ACC112 (cell line): ENCODE measurements around the gene TIMM44.
A peak's percentile ranks its signal among the peaks of the same experiment; 100 is the strongest.

Source experiments
- H2AFZ ChIP-seq: fragments of 200-600 bp; sonication (generic); one replicate; pipeline ENCODE4 v1.6.0; 2017; ENCODE audit warnings: antibody characterized with exemption, low read length; ENCODE audit not compliant: unreplicated experiment
- H3K27ac ChIP-seq: fragments of 200-600 bp; sonication (generic); 2 replicates; pipeline ENCODE4 v1.5.1; 2014; ENCODE audit warnings: low read depth, mild to moderate bottlenecking, antibody characterized with exemption, low read length, moderate library complexity
- H3K27me3 ChIP-seq: fragments of 200-600 bp; sonication (generic); 2 replicates; pipeline ENCODE4 v1.6.1; 2014; ENCODE audit warnings: mild to moderate bottlenecking, antibody characterized with exemption, low read length, moderate library complexity, mixed read lengths; ENCODE audit not compliant: insufficient read depth
- H3K36me3 ChIP-seq: fragments of 200-600 bp; sonication (generic); 2 replicates; pipeline ENCODE4 v1.6.1; 2016; ENCODE audit warnings: mild to moderate bottlenecking, antibody characterized with exemption, low read length, moderate library complexity, mixed read lengths; ENCODE audit not compliant: insufficient read depth
- H3K4me1 ChIP-seq: fragments of 200-600 bp; sonication (generic); one replicate; pipeline ENCODE4 v1.6.1; 2016; ENCODE audit warnings: low read length, mixed read lengths; ENCODE audit not compliant: insufficient read depth, unreplicated experiment, control insufficient read depth
- H3K4me3 ChIP-seq: fragments of 200-600 bp; sonication (generic); 2 replicates; pipeline ENCODE4 v1.5.1; 2014; ENCODE audit warnings: mild to moderate bottlenecking, low read depth, low read length
- H3K79me2 ChIP-seq: fragments of 200-600 bp; sonication (generic); one replicate; pipeline ENCODE4 v1.6.0; 2016; ENCODE audit warnings: low read length; ENCODE audit not compliant: control insufficient read depth, unreplicated experiment, insufficient read depth

The TIMM44 gene

DNA sequence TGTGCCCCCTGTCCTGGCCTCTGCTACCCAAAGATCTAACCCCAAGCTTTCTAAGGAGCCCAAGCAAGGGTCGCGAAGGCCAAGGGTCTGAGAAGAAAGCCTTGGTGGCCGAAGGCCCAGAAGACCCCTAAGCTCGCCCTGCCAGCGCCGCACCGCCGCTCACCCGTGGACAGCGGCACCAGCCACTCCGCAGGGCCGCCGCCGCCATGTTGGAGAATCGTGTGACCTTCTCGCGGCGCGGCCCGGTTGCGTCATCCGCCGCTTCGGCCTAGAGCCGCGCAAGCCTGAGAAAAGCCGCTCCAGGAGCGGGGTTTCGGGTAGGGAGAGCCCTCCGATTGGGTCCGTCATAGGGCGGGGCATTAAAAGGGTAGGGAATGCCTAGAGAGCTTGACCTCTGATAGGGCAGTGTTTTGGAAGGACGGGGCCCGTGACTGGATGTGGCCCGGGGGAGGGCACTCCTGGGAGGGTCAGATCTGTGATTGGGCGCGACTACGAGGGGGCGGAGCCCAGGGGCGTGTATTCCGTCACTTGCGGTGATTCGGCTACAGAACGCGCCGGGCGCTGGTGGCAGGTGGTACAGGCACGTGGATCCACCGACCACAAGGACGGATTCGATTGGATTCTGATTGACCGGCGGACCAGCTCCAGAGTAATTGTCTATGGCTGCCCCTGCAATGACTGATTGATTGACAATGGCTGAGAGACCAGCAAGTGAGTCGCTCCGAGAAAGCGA is at the start of gene TIMM44:
TSS of gene TIMM44 (minus strand) at position 223 of the 733 bp plus-strand sequence. CDS start at position 208, 15 bp downstream.
- Histone ChIP-seq H3K27me3 (no peaks in the 10 kb centered on the region), H3K79me2 (peaks cover 29% of the 10 kb centered on the region), H3K36me3 (0 out of 2 replicates have a peak, but pooled peaks cover 3% of the 10 kb centered on the region), H3K4me3 (peak within 1 kb of the TSS; percentile 93), H2AFZ (peak within 1 kb of the TSS; percentile 95), H3K4me1 (no peaks in the 10 kb centered on the region), H3K27ac (peak within 1 kb of the TSS; percentile 77)

GRCh38 chr19:7992575-7992974 is 49.1 kb upstream of the TIMM44 start:
- no peaks in the 10 kb centered on the region for H3K36me3 ChIP-seq
- H3K79me2 ChIP-seq: peaks cover 69% of the 10 kb centered on the region
- H3K27me3 ChIP-seq: no peaks in the 10 kb centered on the region
- no peak overlapping the region for H3K27ac ChIP-seq
- no peak overlapping the region for H2AFZ ChIP-seq
- no peak overlapping the region for H3K4me3 ChIP-seq
- H3K4me1 ChIP-seq: peaks cover 10% of the 10 kb centered on the region

DNA sequence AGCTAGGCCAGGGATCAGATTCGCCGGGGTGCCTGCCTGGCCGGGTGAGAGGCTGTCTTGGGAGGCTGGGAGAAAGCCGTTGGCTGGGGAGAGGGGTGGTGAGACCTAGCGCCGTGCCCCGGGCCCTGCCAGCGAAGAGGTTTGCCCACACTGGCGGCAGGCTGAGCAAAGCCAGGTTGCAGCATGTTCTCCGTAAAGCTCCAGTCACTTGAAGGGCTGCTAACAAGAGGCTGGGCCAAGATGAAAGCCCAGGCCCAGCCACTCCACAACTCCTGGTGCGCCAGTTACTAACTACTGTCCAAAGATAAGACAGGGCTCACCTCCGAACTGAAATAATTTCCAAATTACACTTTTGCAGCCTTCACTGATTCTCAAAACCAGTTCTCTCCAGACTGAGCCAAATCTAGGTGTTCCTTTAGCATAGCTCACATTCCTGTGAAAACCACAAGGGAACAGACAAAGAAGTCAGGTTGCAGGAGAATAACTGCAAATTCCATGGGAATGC is 45.7 kb upstream of the TIMM44 start:
- Histone ChIP-seq H3K27me3 (no peaks in the 10 kb centered on the region), H3K4me3 (no peak overlapping the region), H3K27ac (no peak overlapping the region), H3K79me2 (peaks cover 64% of the 10 kb centered on the region), H3K4me1 (peaks cover 21% of the 10 kb centered on the region), H3K36me3 (no peaks in the 10 kb centered on the region), H2AFZ (no peak overlapping the region)

DNA sequence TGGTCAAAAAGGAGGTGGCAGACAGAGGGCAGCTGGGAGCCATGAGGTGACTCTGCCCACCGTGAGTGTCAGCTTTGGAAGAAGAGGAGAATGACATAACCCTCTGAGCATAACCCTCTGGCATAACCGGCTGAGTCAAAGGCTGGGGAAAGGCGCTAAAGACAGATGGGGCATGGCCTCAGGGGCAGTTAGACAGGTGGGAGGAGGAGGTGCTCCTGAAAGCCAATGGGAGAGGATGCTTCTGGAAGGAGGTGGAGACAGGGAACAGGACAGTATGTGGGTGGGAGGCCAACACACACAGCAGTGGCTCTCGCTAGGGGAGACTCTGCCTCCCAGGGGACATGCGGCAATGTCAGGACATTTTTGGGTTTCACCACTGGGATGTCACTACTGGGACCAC is 44.8 kb upstream of the TIMM44 start:
- Histone ChIP-seq H3K27me3 (no peaks in the 10 kb centered on the region), H3K79me2 (peaks cover 59% of the 10 kb centered on the region), H3K4me1 (peaks cover 21% of the 10 kb centered on the region), H2AFZ (no peak overlapping the region), H3K27ac (no peak overlapping the region), H3K4me3 (no peak overlapping the region), H3K36me3 (no peaks in the 10 kb centered on the region)

DNA sequence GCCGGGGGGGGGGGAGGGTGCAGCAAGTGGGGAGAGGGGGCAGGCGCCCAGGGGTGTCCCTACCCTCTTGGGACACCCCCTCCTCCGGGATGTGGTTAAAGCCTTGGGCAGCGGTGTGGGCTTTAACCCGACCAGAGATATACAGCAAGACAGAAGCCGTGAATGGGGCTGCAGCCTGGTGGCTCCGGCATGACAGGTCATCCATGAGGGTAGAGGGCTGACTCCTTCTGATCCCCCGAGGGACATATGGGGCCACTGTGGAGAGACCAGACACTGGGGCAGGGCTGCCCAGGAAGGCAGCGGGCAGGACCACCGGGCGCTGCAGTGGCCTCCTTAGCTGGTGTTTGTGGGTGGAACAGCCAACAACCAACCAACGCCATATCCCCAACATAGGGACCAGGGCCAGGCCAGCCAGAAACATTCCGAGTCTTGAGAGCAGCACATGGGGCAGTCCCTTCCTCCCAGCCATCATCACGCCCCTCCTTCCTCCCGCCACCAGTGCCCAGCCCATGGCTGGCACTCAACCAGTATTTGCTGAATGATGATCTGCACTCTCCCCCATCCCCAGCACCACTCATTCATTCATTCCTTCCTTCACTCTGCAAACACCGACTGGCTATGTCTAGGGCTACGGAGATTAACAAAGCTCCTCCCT is 43.8 kb upstream of the TIMM44 start:
- peaks cover 21% of the 10 kb centered on the region for H3K4me1 ChIP-seq
- peak overlapping the region; percentile 70 for H3K27ac ChIP-seq
- no peaks in the 10 kb centered on the region for H3K36me3 ChIP-seq
- no peak overlapping the region for H2AFZ ChIP-seq
- peaks cover 50% of the 10 kb centered on the region for H3K79me2 ChIP-seq
- H3K27me3 ChIP-seq: no peaks in the 10 kb centered on the region
- H3K4me3 ChIP-seq: no peak overlapping the region

- Histone ChIP-seq H3K27me3 (no peaks in the 10 kb centered on the region), H3K79me2 (peaks cover 48% of the 10 kb centered on the region), H2AFZ (no peak overlapping the region), H3K4me1 (peaks cover 21% of the 10 kb centered on the region), H3K36me3 (no peaks in the 10 kb centered on the region), H3K27ac (peak overlapping the region; percentile 50; the same call in 1 of the 2 replicates), H3K4me3 (no peak overlapping the region)
Measured at GRCh38 chr19:7986321-7987113, 43.1 kb upstream of the TIMM44 start.

GRCh38 chr19:7985481-7985911 is 42.0 kb upstream of the TIMM44 start:
- peaks cover 42% of the 10 kb centered on the region for H3K79me2 ChIP-seq
- no peaks in the 10 kb centered on the region for H3K36me3 ChIP-seq
- H3K4me3 ChIP-seq: no peak overlapping the region
- peaks cover 21% of the 10 kb centered on the region for H3K4me1 ChIP-seq
- no peaks in the 10 kb centered on the region for H3K27me3 ChIP-seq
- no peak overlapping the region for H3K27ac ChIP-seq
- H2AFZ ChIP-seq: no peak overlapping the region

- Histone ChIP-seq H3K79me2 (peaks cover 42% of the 10 kb centered on the region), H3K4me3 (no peak overlapping the region), H2AFZ (no peak overlapping the region), H3K36me3 (no peaks in the 10 kb centered on the region), H3K4me1 (peaks cover 21% of the 10 kb centered on the region), H3K27ac (no peak overlapping the region), H3K27me3 (no peaks in the 10 kb centered on the region)
Measured at GRCh38 chr19:7983995-7984837, 40.8 kb upstream of the TIMM44 start.

DNA sequence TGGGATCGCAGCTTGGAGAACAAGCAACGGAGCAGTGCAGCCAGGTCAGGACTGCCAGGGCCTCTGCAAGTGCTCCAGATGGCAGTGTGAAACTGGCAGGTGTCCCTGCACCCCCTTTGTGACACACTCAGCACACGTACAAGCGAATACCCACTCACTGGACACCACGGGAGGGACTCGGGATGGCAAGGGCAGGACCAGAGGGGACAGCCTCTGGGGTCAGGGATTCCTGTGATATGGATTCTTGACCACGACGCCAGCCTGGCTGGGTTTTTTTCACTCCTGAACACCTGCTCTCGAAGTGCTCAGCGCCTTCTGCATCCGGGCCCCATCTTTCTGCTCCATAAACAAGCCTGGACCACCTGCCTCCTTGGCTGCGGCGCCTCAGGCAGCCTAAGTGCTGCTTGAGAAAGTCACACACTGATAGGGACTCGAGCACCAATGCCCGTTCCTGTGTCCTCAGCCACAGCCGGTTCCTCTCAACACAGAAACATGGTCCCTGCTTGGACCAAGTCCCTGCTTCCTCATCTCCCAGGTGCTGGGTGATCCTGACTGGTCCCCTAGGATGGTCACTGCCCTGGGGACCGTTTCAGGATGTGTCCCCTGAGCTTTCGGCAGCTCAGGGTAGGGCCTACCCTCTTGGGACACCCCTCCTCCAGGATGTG is 40.0 kb upstream of the TIMM44 start:
- Histone ChIP-seq H3K27me3 (no peaks in the 10 kb centered on the region), H2AFZ (no peak overlapping the region), H3K4me3 (no peak overlapping the region), H3K36me3 (no peaks in the 10 kb centered on the region), H3K79me2 (peaks cover 39% of the 10 kb centered on the region), H3K27ac (no peak overlapping the region), H3K4me1 (peaks cover 20% of the 10 kb centered on the region)
